Esophagus squamous epithelium (tissue), 4 donors: ENCODE data around the gene MAGI1.

Experiments
- CTCF ChIP-seq, 6 experiments: fragments of 450-650 bp in 4 of 6; fragments of 200-600 bp in 2 of 6; sonication (generic) in 2 of 6; IDR thresholded peaks; one replicate each; pipeline ENCODE4 v1.5.1; 2016 to 2019; ENCODE audit warnings: antibody characterized with exemption in 6 of 6, mild to moderate bottlenecking in 4 of 6, moderate library complexity in 4 of 6
- POLR2A ChIP-seq, 4 donors: fragments of 450-650 bp; IDR thresholded peaks; one replicate each; pipeline ENCODE4 v1.6.1; 2017; ENCODE audit warnings: antibody characterized with exemption in 4 of 4, mild to moderate bottlenecking in 4 of 4, moderate library complexity in 3 of 4

- TF ChIP-seq CTCF (IDR thresholded peaks at IDR 0.05): no peak
- no peak for TF ChIP-seq POLR2A (IDR thresholded peaks at IDR 0.05)
Measured at GRCh38 chr3:65816208-65816607, 222.5 kb downstream of the MAGI1 start.
